ENCODE data around the gene ARIH1. TPM values are rescaled to one million over a fixed set of nuclear protein-coding genes. Genes with fewer than 3 reads are reported as not detected.
"Not testable (repeated sequence)": the region's sequence is repeated elsewhere in the genome, so short reads cannot be mapped to it uniquely, and the experiment has no call there.

The ARIH1 gene
- total and polyA plus RNA-seq, 4 donors: 67.6 to 179 (median 108) TPM

- not testable (repeated sequence) for H3K27ac ChIP-seq (ENCODE audit: low read depth, low read length); H3K9me3 ChIP-seq (ENCODE audit: control insufficient read depth, insufficient read depth, low read length); H3K36me3 ChIP-seq (ENCODE audit: control insufficient read depth, insufficient read depth, low read length); DNase-seq (ENCODE audit: low read depth in 4 of 6, low spot score in 6 of 6); H3K4me3 ChIP-seq (ENCODE audit: low read depth, low read length); H3K27me3 ChIP-seq (ENCODE audit: control insufficient read depth, insufficient read depth, low read length); H3K4me1 ChIP-seq (ENCODE audit: control insufficient read depth, insufficient read depth, low read length)
- 100% methylated on average over 1 of the region's 3 CpGs for WGBS (ENCODE audit: insufficient coverage)
These were observed 134.0 kb downstream of the ARIH1 start for GRCh38 chr15:72608084-72608483.

DNA sequence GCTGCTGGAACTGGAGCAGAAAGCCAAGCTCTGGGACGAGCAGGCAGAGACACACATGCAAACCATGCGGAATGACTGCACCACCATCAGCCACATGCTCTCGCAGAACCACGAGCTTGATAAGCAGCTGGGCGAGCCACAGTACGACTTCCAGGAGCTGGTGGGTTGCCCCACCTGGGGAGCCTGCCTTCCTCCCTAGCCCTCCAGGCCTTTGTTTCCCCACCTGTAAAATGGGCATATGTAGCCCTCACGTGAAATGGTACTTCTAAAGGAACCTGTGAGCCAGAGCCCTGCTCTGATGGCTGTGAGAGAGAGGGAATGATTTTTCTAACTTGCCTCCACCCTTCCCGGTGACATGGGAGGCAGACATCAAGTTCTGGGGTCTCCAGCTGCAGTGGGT is 135.7 kb downstream of the ARIH1 start:
- 80% methylated on average over 5 of the region's 8 CpGs for WGBS (ENCODE audit: insufficient coverage)

DNA sequence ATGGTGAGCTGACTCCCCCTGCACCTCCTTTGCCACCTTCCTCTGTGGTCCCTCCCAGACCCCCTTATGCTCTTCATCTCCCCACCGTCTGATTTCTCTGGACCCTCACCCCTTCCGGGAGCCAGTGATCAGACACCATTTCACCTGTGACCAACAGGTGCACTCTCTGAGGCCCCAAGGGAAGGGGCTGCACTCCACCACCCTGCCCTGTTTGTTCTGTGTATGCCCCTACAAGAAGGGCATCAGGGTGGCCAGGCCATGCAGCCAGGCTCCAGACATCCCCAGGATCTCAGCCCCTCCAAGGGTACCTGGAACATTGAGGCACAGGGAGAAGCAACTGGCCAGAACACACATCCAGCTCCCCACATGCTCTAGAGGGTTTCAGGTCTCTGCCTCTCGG is 138.2 kb downstream of the ARIH1 start:
- not testable (repeated sequence) for H3K4me3 ChIP-seq (ENCODE audit: low read depth, low read length); H3K27me3 ChIP-seq (ENCODE audit: control insufficient read depth, insufficient read depth, low read length); H3K9me3 ChIP-seq (ENCODE audit: control insufficient read depth, insufficient read depth, low read length); H3K36me3 ChIP-seq (ENCODE audit: control insufficient read depth, insufficient read depth, low read length); DNase-seq (ENCODE audit: low read depth in 4 of 6, low spot score in 6 of 6); H3K27ac ChIP-seq (ENCODE audit: low read depth, low read length)
- H3K4me1 ChIP-seq (ENCODE audit: control insufficient read depth, insufficient read depth, low read length): peaks cover 14% of the 10 kb centered on the region
- 97% methylated on average over 3 of the region's 3 CpGs for WGBS (ENCODE audit: insufficient coverage)

More for the DNA sequence above, 135.7 kb downstream of the ARIH1 start:
- Histone ChIP-seq H3K36me3 (ENCODE audit: control insufficient read depth, insufficient read depth, low read length) (peaks cover 9% of the 10 kb centered on the region), H3K9me3 (ENCODE audit: control insufficient read depth, insufficient read depth, low read length) (no peaks in the 10 kb centered on the region), H3K4me3 (ENCODE audit: low read depth, low read length) (no peak overlapping the region), H3K4me1 (ENCODE audit: control insufficient read depth, insufficient read depth, low read length) (peaks cover 3% of the 10 kb centered on the region), H3K27ac (ENCODE audit: low read depth, low read length) (no peak overlapping the region), H3K27me3 (ENCODE audit: control insufficient read depth, insufficient read depth, low read length) (no peaks in the 10 kb centered on the region)
- no peak for DNase-seq (ENCODE audit: low read depth in 4 of 6, low spot score in 6 of 6)

- WGBS (ENCODE audit: insufficient coverage): 84% methylated on average over 3 of the region's 3 CpGs
- Histone ChIP-seq H3K4me3 (ENCODE audit: low read depth, low read length) (no peak overlapping the region), H3K4me1 (ENCODE audit: control insufficient read depth, insufficient read depth, low read length) (peaks cover 14% of the 10 kb centered on the region), H3K27me3 (ENCODE audit: control insufficient read depth, insufficient read depth, low read length) (no peaks in the 10 kb centered on the region), H3K36me3 (ENCODE audit: control insufficient read depth, insufficient read depth, low read length) (no peaks in the 10 kb centered on the region), H3K27ac (ENCODE audit: low read depth, low read length) (no peak overlapping the region), H3K9me3 (ENCODE audit: control insufficient read depth, insufficient read depth, low read length) (no peaks in the 10 kb centered on the region)
- no peak for DNase-seq (ENCODE audit: low read depth in 4 of 6, low spot score in 6 of 6)
These were observed 140.8 kb downstream of the ARIH1 start for GRCh38 chr15:72614810-72615532.

- not testable (repeated sequence) for H3K27me3 ChIP-seq (ENCODE audit: control insufficient read depth, insufficient read depth, low read length); H3K36me3 ChIP-seq (ENCODE audit: control insufficient read depth, insufficient read depth, low read length); H3K27ac ChIP-seq (ENCODE audit: low read depth, low read length); H3K4me3 ChIP-seq (ENCODE audit: low read depth, low read length); H3K9me3 ChIP-seq (ENCODE audit: control insufficient read depth, insufficient read depth, low read length)
- WGBS (ENCODE audit: insufficient coverage): 0% methylated on average over 1 of the region's 7 CpGs
- peak in 4 of 6 donors; percentile 9 to 57 (median 32) for DNase-seq (ENCODE audit: low read depth in 4 of 6, low spot score in 6 of 6)
- H3K4me1 ChIP-seq (ENCODE audit: control insufficient read depth, insufficient read depth, low read length): peaks cover 14% of the 10 kb centered on the region
These were observed 141.6 kb downstream of the ARIH1 start for GRCh38 chr15:72615533-72616233.

DNA sequence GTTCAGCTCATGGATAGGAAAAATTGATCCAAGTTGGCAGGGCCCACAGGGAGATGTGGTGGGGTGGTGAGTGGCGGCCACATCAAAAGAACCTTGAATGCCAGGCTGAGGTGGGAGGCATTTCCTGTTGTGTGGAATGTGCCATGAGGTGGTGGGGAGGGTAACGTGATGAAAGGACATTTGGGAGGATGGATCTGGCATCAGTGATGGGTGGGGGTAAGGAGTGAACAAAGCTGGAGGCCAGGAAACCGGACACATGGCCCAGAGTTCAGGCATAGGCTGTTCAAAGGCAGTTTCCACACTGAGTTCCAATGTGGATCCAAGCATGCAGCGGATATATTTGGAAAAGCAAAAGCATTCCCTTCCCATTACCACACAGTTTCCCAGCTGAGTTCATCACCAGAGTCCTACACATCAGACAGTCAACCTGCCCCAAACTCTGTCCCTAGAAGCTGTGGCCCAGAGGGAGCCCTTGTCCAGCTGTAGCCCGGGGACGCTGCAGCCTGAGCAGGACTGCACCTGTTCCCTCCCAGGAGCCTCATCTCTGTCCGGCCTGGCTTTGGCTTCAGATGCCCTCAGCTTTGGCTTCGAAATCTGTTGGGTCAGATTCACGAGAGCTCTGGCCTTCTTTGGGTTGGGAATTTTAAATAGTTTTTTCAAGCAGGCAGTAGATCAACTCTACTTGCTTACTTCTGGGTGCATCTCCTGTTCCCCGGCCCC is 142.5 kb downstream of the ARIH1 start:
- no peak for DNase-seq (ENCODE audit: low read depth in 4 of 6, low spot score in 6 of 6)
- no peaks in the 10 kb centered on the region for H3K9me3 ChIP-seq (ENCODE audit: control insufficient read depth, insufficient read depth, low read length)
- H3K27me3 ChIP-seq (ENCODE audit: control insufficient read depth, insufficient read depth, low read length): no peaks in the 10 kb centered on the region
- 86% methylated on average over 8 of the region's 10 CpGs for WGBS (ENCODE audit: insufficient coverage)
- H3K4me1 ChIP-seq (ENCODE audit: control insufficient read depth, insufficient read depth, low read length): peaks cover 14% of the 10 kb centered on the region
- H3K27ac ChIP-seq (ENCODE audit: low read depth, low read length): no peak overlapping the region
- no peak overlapping the region for H3K4me3 ChIP-seq (ENCODE audit: low read depth, low read length)
- no peaks in the 10 kb centered on the region for H3K36me3 ChIP-seq (ENCODE audit: control insufficient read depth, insufficient read depth, low read length)

DNA sequence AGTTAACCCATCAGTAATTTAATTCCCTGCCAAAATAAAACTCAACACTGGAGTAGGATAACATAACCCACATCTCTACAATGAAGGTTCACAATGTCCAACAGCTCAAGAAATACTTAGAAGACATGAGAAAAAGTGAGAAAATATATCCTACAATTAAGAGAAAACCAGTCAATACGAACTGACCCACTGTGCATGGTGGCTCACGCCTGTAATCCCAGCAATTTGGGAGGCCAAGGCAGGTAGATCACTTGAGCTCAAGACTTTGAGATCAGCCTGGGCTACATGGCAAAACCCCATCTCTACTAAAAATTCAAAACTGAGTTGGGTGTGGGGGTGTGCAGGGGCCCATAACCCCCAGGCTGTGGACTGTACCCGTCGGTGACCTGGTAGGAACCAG is 149.7 kb downstream of the ARIH1 start:
- H3K4me3 ChIP-seq (ENCODE audit: low read depth, low read length); H3K9me3 ChIP-seq (ENCODE audit: control insufficient read depth, insufficient read depth, low read length); H3K27ac ChIP-seq (ENCODE audit: low read depth, low read length); H3K27me3 ChIP-seq (ENCODE audit: control insufficient read depth, insufficient read depth, low read length); H3K36me3 ChIP-seq (ENCODE audit: control insufficient read depth, insufficient read depth, low read length); H3K4me1 ChIP-seq (ENCODE audit: control insufficient read depth, insufficient read depth, low read length); DNase-seq (ENCODE audit: low read depth in 4 of 6, low spot score in 6 of 6): not testable (repeated sequence)
- 92% methylated on average over 4 of the region's 4 CpGs for WGBS (ENCODE audit: insufficient coverage)

GRCh38 chr15:72626153-72626552 is 152.0 kb downstream of the ARIH1 start:
- H3K4me3 ChIP-seq (ENCODE audit: low read depth, low read length); H3K27me3 ChIP-seq (ENCODE audit: control insufficient read depth, insufficient read depth, low read length); H3K9me3 ChIP-seq (ENCODE audit: control insufficient read depth, insufficient read depth, low read length); H3K4me1 ChIP-seq (ENCODE audit: control insufficient read depth, insufficient read depth, low read length); DNase-seq (ENCODE audit: low read depth in 4 of 6, low spot score in 6 of 6); H3K36me3 ChIP-seq (ENCODE audit: control insufficient read depth, insufficient read depth, low read length); H3K27ac ChIP-seq (ENCODE audit: low read depth, low read length): not testable (repeated sequence)
- WGBS (ENCODE audit: insufficient coverage): no CpG with 5 or more reads among the region's 3 CpGs

DNA sequence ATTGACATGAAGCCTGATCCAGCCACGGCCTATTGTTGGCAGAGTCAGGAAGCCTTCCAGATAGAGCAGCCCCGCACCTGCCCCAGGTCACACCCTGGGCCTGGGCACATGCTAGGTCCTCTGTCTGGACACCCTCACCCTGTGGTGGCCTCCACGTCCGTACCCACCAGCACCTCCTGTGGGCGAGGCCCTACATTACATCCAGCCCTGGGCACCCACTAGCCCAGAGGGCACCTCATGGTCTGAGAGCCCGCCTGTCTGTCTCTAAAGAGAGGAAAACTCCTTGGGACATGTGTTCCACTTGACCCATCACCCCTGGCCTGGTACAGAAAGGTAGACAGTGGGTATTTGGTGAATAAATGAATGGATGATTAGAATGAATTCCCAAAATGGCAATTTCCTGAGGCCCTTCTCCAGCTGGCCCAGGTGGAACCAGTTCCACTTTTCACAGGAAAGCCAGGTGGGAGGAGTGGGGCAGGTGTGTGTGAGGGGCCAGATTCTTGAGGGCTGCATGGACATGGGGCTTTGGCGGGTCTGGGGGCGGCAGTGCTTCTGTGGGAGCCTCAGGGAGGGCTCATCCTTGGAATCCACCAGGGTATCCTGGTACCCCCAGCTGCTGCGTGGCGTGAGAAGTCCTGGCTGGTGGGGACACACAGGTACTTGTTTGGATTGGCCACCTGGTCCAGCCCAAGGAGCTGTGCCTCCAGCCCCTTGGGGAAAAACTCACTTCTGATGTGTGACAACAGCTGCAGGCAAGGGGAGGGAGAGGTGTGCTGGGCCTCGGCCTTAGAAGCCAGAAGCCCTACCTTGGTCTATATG is 154.3 kb downstream of the ARIH1 start:
- not testable (repeated sequence) for H3K36me3 ChIP-seq (ENCODE audit: control insufficient read depth, insufficient read depth, low read length); H3K9me3 ChIP-seq (ENCODE audit: control insufficient read depth, insufficient read depth, low read length); H3K4me1 ChIP-seq (ENCODE audit: control insufficient read depth, insufficient read depth, low read length); DNase-seq (ENCODE audit: low read depth in 4 of 6, low spot score in 6 of 6); H3K27ac ChIP-seq (ENCODE audit: low read depth, low read length); H3K4me3 ChIP-seq (ENCODE audit: low read depth, low read length); H3K27me3 ChIP-seq (ENCODE audit: control insufficient read depth, insufficient read depth, low read length)
- 86% methylated on average over 8 of the region's 11 CpGs for WGBS (ENCODE audit: insufficient coverage)
